Kidney (tissue), 14 donors: ENCODE results near the gene MCTP2. TPM values are rescaled to one million over a fixed set of nuclear protein-coding genes. Genes with fewer than 3 reads are reported as not detected.

Experiments
- DNase-seq, 5 donors: peaks; one replicate each; pipeline ENCODE4 v3.0.0-alpha.2; 2013 to 2020
- FAIRE-seq: peaks from 2 replicates; lab custom pipeline; 2012; peaks lifted over from hg19 to GRCh38; lab: Jason Lieb, UNC
- H3K27ac ChIP-seq, 2 donors: one replicate each; pipeline ENCODE4 v1.7.0; 2013; ENCODE audit warnings: low read depth in 2 of 2, low read length in 2 of 2, inconsistent platforms in 1 of 2
- H3K27me3 ChIP-seq: one replicate; pipeline ENCODE4 v1.7.1; 2013; ENCODE audit warnings: low read length, inconsistent platforms; ENCODE audit not compliant: control insufficient read depth, insufficient read depth
- H3K36me3 ChIP-seq, 3 donors: one replicate each; pipeline versions ENCODE4 v1.7.0 to v1.7.1; 2013; ENCODE audit warnings: low read length in 3 of 3, control low read depth in 1 of 3, inconsistent platforms in 1 of 3; ENCODE audit not compliant: insufficient read depth in 3 of 3, control insufficient read depth in 2 of 3
- H3K4me1 ChIP-seq, 3 donors: one replicate each; pipeline versions ENCODE4 v1.7.0 to v1.7.1; 2013; ENCODE audit warnings: low read length in 3 of 3, inconsistent platforms in 1 of 3, low read depth in 1 of 3; ENCODE audit not compliant: control insufficient read depth in 2 of 3, insufficient read depth in 2 of 3
- H3K4me3 ChIP-seq, 3 donors: one replicate each; pipeline versions ENCODE4 v1.7.0 to v1.8.1; 2013; ENCODE audit warnings: low read length in 3 of 3, control low read depth in 1 of 3, inconsistent platforms in 1 of 3
- H3K9ac ChIP-seq, 3 donors: one replicate each; pipeline versions ENCODE4 v1.7.0 to v1.7.1; 2013; ENCODE audit warnings: low read length in 3 of 3, control low read depth in 1 of 3, inconsistent platforms in 1 of 3
- H3K9me3 ChIP-seq, 3 donors: one replicate each; pipeline versions ENCODE4 v1.7.0 to v1.7.1; 2013; ENCODE audit warnings: low read length in 3 of 3, control low read depth in 1 of 3, inconsistent platforms in 1 of 3; ENCODE audit not compliant: control insufficient read depth in 2 of 3, insufficient read depth in 1 of 3
- CTCF ChIP-seq: IDR thresholded peaks from 3 replicates; pipeline ENCODE4 v1.5.1; 2012; ENCODE audit warnings: mild to moderate bottlenecking, moderate library complexity, borderline replicate concordance; ENCODE audit not compliant: insufficient read depth; ENCODE audit errors: extremely low read depth
- intact Hi-C: fragments of 100-400 bp; cut with DNase I; formaldehyde crosslinking; loops from one replicate; pipeline ENCODE4 v1.11.1; 2022
- polyA plus RNA-seq: library from polyadenylated mRNA; stranded (reverse); fragments of 350-450 nt; fragmentation: Illumina TruSeq; extraction: RNeasy Lipid Tissue Mini Kit (QIAGEN cat#74804); gene quantifications from one replicate; pipeline ENCODE4 v1.2.3, GENCODE V29; 2014; ENCODE audit warnings: low read depth, low replicate concordance; ENCODE audit not compliant: insufficient read depth
- total RNA-seq: library from RNA; stranded (reverse); fragmentation: NEBNext Ultra II Directional; extraction: Animal tissue kit (Norgen Biotek cat#: 25700); gene quantifications from one replicate; pipeline ENCODE4 v1.2.1, GENCODE V29; 2021
- donor health status: control.
- donor health status: control.
- donor health status: control.
- donor health status: control.
- donor health status: control.
- donor health status: DM: yes; HTN: yes; CAD: no.
- donor health status: Normal renal cell carcinoma (clear cell type).

Gene MCTP2
- total and polyA plus RNA-seq, 2 donors from 2014 or later: 1.2 to 21.1 TPM

GRCh38 chr15:94280301-94280700, 48.9 kb downstream of the MCTP2 start:
- DNase-seq (no peak), FAIRE-seq (no peak)
- H3K27me3 ChIP-seq: no peaks in the 10 kb centered on the region
- no peaks in the 10 kb centered on the region for H3K9me3 ChIP-seq
- no peak overlapping the region for H3K4me3 ChIP-seq
- no peaks in the 10 kb centered on the region for H3K4me1 ChIP-seq
- no peak overlapping the region for H3K27ac ChIP-seq
- no peaks in the 10 kb centered on the region for H3K36me3 ChIP-seq
- intact Hi-C loops: no loop called here
- no peak for TF ChIP-seq CTCF
- no peak overlapping the region for H3K9ac ChIP-seq

- Histone ChIP-seq H3K4me1 (peaks cover 0 to 3% (median 0%) of the 10 kb centered on the region in 3 donors), H3K9me3 (no peaks in the 10 kb centered on the region), H3K9ac (no peak overlapping the region), H3K27ac (no peak overlapping the region), H3K27me3 (no peaks in the 10 kb centered on the region), H3K4me3 (no peak overlapping the region), H3K36me3 (no peaks in the 10 kb centered on the region)
- no peak for TF ChIP-seq CTCF
- FAIRE-seq: no peak
- intact Hi-C loops: no loop called here
- no peak for DNase-seq
These were observed 51.2 kb downstream of the MCTP2 start for GRCh38 chr15:94282269-94283250.

- FAIRE-seq: no peak
- peak in 2 of 5 donors; percentile 17 to 32 for DNase-seq
- intact Hi-C loops: no loop called here
- H3K9me3 ChIP-seq: peaks cover 0 to 5% (median 5%) of the 10 kb centered on the region in 3 donors
- no peak for TF ChIP-seq CTCF
- H3K4me3 ChIP-seq: no peak overlapping the region
- H3K27ac ChIP-seq: no peak overlapping the region
- no peaks in the 10 kb centered on the region for H3K36me3 ChIP-seq
- peaks cover 0 to 3% (median 0%) of the 10 kb centered on the region in 3 donors for H3K4me1 ChIP-seq
- H3K9ac ChIP-seq: no peak overlapping the region
- no peaks in the 10 kb centered on the region for H3K27me3 ChIP-seq
These were observed 55.2 kb downstream of the MCTP2 start for GRCh38 chr15:94286583-94286982.
